Right renal pelvis (tissue), 4 donors: ENCODE data around the gene ADORA1. TPM values are rescaled to one million over a fixed set of nuclear protein-coding genes. Genes with fewer than 3 reads are reported as not detected.

ENCODE experiments used
- DNase-seq, 4 donors: peaks; one replicate each; pipeline ENCODE4 v3.0.0-alpha.2; 2013; ENCODE audit warnings: low read depth in 4 of 4, low spot score in 3 of 4, missing footprints in 1 of 4
- polyA plus RNA-seq, 4 donors: library from polyadenylated mRNA; unstranded; fragments of 120-200 nt; gene quantifications; one replicate each; pipeline ENCODE4 v1.2.1, GENCODE V29; 2013; ENCODE audit not compliant: insufficient read length in 4 of 4

Gene ADORA1
- polyA plus RNA-seq, 4 donors, result 5.8 to 6.9 (median 6.5) TPM

DNA sequence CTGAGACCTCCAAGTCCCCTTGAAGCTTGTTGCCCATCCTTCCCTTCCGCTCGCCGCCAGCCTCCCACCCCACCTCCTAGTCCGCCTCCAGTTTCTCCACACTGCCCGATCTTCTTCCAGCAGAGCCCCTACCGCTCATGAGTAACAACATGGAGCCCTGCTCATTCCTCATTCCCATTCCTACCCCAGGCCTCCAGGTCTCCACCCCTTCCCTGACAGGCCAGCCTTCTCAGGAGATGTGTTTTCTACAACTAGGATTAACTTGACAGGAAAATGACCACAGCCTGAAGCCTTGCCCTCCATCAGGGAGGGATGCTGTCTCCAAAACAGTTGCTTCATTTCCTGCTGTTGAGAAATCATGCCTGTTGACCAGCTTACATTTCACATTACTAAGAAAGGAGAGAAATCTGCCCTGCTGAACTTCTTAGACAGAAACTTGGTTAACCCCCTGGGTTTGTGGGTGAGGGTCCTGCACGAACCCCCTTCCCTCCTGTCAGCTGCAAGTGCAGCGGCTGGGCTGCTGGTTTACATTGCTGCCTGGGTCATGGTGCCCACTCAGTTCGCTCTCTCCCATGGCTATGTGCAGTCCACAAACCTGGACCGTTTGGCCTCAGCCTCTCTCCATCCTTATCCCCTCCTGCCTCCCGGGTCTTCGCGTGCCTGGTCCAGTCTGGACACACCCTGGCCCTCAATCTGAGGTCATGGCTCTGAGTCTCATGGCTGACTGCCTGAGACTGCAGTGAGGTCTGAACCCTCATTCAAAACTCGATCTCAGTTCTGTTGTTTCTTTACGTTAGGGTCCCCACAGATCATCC, 75.1 kb downstream of the ADORA1 start:
- DNase-seq, result no peak

DNA sequence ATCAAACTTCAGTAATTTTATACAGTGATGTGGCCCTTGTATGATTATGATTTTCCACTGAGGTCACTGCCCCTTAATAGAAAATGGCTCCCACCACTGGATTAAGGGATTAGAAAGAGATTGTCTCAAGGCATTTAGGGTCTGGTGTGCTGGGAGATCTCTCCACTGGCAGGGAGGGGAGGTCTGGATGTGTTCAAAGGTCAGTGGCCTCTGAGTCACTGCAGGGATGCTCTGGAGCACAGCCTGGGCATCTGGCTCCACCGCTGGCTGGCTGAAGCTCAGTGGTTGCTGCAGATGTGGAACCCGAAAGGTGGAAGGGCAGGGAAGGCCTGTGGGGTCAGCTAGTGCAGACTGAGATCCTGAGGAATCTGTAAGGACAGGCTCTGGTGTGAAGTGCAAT, 77.2 kb downstream of the ADORA1 start:
- no peak for DNase-seq

DNA sequence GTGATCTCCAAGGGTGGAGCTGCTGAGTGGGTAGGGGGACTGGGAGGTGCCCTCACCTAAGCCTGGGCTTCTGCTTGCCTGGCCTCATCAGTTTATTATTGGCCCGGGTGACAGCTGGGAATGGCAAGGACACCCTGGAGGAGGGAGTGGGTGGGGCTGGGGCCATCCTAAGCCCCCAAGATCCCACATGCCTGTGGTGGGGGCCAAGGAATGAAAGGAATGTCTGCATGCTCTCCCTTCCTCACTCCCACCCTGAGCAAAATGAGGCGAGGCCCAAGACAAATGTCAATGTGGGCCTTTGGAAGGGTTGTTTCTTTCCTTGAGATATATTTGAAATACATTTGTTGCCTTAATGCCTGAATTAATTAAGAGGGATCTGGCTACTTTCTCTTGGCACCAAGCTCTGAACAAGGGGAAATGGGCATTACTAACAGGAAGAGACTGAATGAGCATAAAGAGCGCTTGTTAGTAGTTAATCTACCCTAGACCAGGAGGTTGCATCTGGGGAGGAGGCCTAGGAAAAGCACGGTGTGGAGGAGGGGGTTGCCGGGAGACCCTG, 78.7 kb downstream of the ADORA1 start:
- no peak for DNase-seq

DNA sequence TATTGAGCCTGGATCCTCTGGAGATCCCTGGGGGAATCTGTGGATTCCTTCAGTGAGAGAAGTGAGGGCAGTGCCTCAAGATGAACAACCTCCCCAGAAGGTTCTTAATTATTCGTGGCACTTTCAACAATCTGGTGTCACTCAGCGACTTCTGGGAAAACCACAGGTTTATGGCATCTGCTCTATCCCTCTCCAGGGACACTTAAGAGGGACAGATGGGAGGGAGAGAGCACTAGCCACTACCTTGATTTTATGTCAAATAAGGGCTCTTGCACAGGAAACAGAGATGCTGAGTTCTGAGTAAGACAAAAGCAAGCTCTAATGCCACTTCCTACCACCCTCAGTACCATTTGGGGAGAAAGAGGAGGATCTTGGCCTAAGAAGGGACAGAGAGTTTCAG, 80.2 kb downstream of the ADORA1 start:
- DNase-seq, result no peak

DNA sequence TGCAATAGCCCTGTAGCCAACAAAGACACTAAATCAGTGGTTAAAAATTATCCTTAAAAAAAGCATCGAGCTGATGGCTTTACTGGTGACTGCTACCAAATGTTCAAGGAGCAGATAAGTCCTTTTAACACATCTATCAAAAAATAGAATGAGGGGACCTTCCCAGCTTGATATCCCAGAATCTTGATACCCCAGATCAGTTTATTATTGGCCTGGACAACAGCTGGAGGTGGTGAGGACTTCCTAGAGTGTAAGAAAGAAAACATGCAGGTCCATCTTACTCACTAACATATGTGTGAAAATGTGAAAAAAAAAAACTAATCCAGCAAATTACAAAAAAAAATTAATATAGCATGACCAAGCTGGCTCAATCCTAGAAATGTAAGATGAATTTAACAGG, 80.7 kb downstream of the ADORA1 start:
- no peak for DNase-seq

DNA sequence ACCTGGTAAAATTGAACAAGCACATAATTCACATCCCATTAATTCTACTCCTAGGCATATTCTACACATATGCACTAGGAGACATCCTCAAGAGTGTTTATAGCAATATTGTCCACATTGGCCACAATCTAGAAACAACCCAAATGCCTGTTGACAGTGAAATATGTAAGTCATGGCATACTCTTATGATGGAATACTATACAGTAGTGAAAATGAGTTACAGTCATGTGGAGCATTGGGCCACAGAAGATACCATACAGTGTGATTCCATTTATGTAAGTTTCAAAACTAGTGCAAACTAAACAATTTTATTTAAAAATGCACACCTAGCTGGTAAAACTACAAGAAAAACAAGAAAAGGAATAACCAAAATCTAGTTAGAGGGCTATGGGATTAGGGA, 82.8 kb downstream of the ADORA1 start:
- DNase-seq, result no peak

DNA sequence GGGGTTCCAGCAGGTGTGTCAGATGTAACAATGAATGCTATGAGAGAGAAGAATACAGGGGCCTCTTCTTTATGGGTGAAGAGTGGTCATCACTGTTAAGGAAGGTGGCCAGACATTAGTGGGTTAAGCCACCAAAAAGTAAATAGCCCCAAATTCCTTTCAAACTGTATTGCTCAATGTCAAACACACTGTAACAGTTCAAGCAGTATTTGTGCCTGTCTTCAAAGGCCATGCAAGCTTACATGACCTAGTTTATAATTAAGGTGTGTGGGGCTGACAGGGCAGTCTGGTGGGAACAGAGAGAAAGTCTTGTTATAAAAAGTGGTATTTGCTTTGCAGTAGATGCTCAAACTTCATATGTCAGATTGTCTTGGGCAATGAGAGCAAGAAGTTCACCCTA, 83.5 kb downstream of the ADORA1 start:
- no peak for DNase-seq

DNA sequence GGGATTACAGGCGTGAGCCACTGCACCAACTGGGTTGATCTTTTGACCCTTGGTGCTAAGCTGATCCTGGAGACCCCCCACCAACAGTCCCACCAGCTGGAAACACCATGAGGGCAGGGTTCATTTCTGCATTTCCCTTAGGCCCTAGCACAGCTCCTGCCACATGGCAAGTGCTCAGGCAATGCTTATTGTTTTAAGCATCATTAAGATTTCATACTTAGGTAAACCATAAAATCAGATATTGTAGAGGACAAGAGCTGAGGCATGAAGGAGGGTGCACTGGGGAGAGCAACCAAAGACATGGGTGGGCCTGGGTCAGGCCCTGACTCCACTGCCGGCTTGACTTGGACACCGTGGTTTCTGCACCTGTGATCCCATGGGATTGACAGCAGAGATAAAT, 84.3 kb downstream of the ADORA1 start:
- no peak for DNase-seq

DNA sequence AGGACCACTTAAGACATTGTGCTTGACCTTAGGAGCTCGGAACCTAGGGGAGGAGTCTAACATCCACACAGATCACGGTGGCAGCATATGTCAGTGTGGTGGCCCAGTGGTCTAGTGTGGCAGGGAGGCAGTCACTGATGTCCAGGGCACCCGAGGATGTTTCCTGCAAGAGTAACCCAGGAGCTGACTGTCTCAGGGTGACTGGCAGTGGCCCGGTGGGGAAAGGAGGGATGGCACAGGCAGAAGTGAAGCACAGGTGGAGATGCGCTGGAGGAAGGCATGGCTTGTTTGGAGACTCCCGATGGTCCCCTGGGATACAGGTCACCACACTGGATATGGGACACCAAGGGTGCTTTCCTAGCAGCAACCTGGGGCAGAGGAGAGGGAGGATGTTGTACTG, 85.6 kb downstream of the ADORA1 start:
- DNase-seq, result no peak

DNA sequence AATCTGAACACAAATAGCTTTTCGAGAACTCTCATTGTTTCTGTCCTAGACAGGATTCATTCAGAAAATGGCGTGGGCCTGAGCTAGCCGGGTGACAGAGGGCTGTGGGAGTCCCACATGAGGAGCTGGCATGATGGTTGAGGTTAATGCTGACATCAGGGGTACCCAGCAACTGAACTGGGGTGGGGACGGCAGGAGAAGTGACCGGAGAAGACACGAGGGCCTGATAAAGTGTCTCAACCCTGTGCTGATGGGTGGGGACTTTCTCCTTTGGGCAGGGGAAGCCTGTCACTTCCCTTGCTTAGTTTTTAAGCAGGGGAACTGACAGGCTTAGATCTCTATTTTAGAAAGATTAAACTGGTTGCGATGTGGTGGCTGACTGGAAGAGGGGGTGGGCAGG, 87.3 kb downstream of the ADORA1 start:
- no peak for DNase-seq

DNA sequence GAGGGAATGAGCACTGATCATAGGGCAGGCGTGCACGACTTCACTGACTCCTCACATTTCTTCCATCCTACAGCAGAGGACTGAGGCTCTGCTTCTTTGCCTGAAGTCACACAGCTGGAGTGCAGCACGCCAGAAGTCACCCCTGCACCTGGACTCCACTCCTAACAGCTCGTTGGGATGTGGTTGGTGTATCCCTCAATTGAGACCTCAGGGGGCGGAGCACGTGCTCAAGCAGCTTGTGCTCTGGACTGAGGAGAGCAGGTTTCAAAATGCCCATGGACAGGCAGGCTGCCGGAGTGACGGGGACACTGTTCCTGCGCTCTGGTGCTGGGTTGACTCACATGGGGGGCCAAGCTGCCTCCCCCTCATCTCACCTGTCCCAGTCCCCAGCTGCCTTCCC, 88.0 kb downstream of the ADORA1 start:
- DNase-seq, result no peak

DNA sequence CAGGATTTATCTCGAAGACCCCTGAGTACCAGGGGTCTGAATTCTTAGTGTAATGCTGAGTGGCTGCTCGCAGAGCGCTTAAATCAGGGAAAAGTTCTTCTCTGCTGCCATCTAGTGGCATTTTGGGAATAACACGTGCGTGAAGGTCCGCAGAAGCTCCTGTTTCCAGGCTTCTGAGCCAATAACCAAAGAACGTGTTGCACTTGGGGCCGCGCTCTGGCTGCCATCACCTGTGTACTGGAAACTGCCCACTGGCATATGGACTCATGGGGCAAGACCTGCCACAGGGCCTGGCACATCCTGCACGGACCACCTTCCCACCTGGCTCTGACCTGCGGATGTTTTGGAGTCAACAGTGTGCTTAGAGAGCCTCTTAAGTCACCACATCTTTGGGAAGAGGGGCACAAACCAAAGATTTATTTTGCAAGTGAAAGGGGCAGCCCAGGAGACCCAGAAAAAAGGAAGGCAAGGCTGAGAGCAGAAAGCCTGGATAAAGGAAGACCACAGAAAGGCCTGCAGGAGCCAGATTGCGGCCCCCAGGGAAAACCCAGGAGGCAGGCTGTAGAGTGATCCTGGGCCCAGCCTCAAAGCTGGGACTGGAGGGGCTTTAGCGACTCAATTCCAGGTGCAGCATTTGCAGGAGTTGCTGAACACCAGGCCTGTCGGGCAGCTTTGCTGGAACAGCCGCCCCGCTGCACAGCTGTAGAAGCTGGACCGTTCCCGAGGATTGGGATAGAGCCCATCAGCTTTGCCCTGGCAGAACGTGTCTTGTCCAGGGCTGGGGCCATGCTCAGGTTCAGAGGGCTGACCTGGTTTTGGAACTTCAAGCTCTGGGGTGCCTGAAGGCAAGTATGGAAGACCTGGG, 89.0 kb downstream of the ADORA1 start:
- peak; percentile 60 to 81 (median 70) for DNase-seq

Other genes starting within 250 kb of the ADORA1 start
- gene RABIF, start 238.6 kb upstream of the ADORA1 start, polyA plus RNA-seq, result 10 to 100 TPM; 10.4 to 12.9 (median 11.8) TPM
- 10 to 100 TPM; 35.6 to 45.8 (median 43.1) TPM for gene KLHL12, start 200.5 kb upstream of the ADORA1 start, polyA plus RNA-seq
- 10 to 100 TPM; 82.6 to 85.0 (median 83.9) TPM for gene ADIPOR1, start 169.4 kb upstream of the ADORA1 start, polyA plus RNA-seq
- 10 to 100 TPM; 45.4 to 56.7 (median 51.9) TPM for gene CYB5R1, start 160.5 kb upstream of the ADORA1 start, polyA plus RNA-seq
- gene TMEM183A, start 120.4 kb upstream of the ADORA1 start, polyA plus RNA-seq, result 10 to 100 TPM; 73.5 to 81.9 (median 74.5) TPM
- gene PPFIA4, start 101.2 kb upstream of the ADORA1 start, polyA plus RNA-seq, result 1 to 10 TPM; 5.6 to 9.6 (median 6.8) TPM
- gene MYOG, start 41.7 kb upstream of the ADORA1 start, polyA plus RNA-seq, result under 1 TPM; 0.11 to 0.17 (median 0.15) TPM
- under 1 TPM; 0.21 to 0.33 (median 0.26) TPM for gene MYBPH, start 48.1 kb downstream of the ADORA1 start, polyA plus RNA-seq
- gene CHI3L1, start 59.0 kb downstream of the ADORA1 start, polyA plus RNA-seq, result 10 to 100 TPM; 10.3 to 13.5 (median 11.6) TPM
- under 1 TPM; 0.12 to 0.31 (median 0.18) TPM for gene CHIT1, start 101.9 kb downstream of the ADORA1 start, polyA plus RNA-seq
- gene BTG2, start 177.8 kb downstream of the ADORA1 start, polyA plus RNA-seq, result 100 to 1,000 TPM; 101 to 178 (median 139) TPM
- 10 to 100 TPM; 45.5 to 58.0 (median 55.7) TPM for gene FMOD, start 223.4 kb downstream of the ADORA1 start, polyA plus RNA-seq